ENCODE data around the gene GPR107.

GPR107 gene

GRCh38 chr9:130039528-130040147 lies 14.1 kb upstream of the GPR107 start:
- Mint-ChIP-seq H3K9me3 (no peaks in the 10 kb centered on the region), H3K4me1 (peaks cover 39% of the 10 kb centered on the region), H3K27me3 (no peaks in the 10 kb centered on the region), H3K27ac (peak overlapping the region; percentile 99), H3K36me3 (peaks cover 7% of the 10 kb centered on the region), H3K4me3 (peak overlapping the region; percentile 92)
- ATAC-seq (ENCODE audit: low read depth) (peak; percentile 36), DNase-seq (ENCODE audit: low spot score in 2 of 2) (peak in 1 of 2 donors; percentile 36)

- no peak for DNase-seq (ENCODE audit: low spot score in 2 of 2)
- Mint-ChIP-seq H3K4me3 (peak overlapping the region; percentile 94), H3K4me1 (peaks cover 42% of the 10 kb centered on the region), H3K9me3 (no peaks in the 10 kb centered on the region), H3K27me3 (no peaks in the 10 kb centered on the region), H3K36me3 (peaks cover 5% of the 10 kb centered on the region), H3K27ac (peak overlapping the region; percentile 99)
- no peak for ATAC-seq (ENCODE audit: low read depth)
These were observed 12.6 kb upstream of the GPR107 start for GRCh38 chr9:130040984-130041647.

GRCh38 chr9:130041648-130042405 lies 11.9 kb upstream of the GPR107 start:
- DNase-seq (ENCODE audit: low spot score in 2 of 2) (no peak), ATAC-seq (ENCODE audit: low read depth) (no peak)
- Mint-ChIP-seq H3K27ac (peak overlapping the region; percentile 99), H3K9me3 (no peaks in the 10 kb centered on the region), H3K36me3 (peaks cover 5% of the 10 kb centered on the region), H3K4me3 (peak overlapping the region; percentile 94), H3K4me1 (peaks cover 39% of the 10 kb centered on the region), H3K27me3 (no peaks in the 10 kb centered on the region)

- DNase-seq (ENCODE audit: low spot score in 2 of 2) (peak; percentile 45 to 57), ATAC-seq (ENCODE audit: low read depth) (peak; percentile 6)
- Mint-ChIP-seq H3K36me3 (peaks cover 3% of the 10 kb centered on the region), H3K27ac (peak overlapping the region; percentile 99), H3K27me3 (no peaks in the 10 kb centered on the region), H3K9me3 (no peaks in the 10 kb centered on the region), H3K4me1 (peaks cover 36% of the 10 kb centered on the region), H3K4me3 (peak overlapping the region; percentile 97)
These were observed 11.3 kb upstream of the GPR107 start for GRCh38 chr9:130042406-130042884.

GRCh38 chr9:130042885-130043653 lies 10.6 kb upstream of the GPR107 start, which contains the start of gene FNBP1:
FNBP1 (minus strand) TSS chr9:130043189; CDS start chr9:130042975, 214 bp downstream.
- Mint-ChIP-seq H3K36me3 (peaks cover 3% of the 10 kb centered on the region), H3K4me3 (peak within 1 kb of the TSS; percentile 97), H3K27me3 (no peaks in the 10 kb centered on the region), H3K9me3 (no peaks in the 10 kb centered on the region), H3K4me1 (peaks cover 36% of the 10 kb centered on the region), H3K27ac (peak within 1 kb of the TSS; percentile 99)
- ATAC-seq (ENCODE audit: low read depth) (peak; percentile 63), DNase-seq (ENCODE audit: low spot score in 2 of 2) (peak; percentile 77 to 78)

- peaks cover 3% of the 10 kb centered on the region for H3K36me3 Mint-ChIP-seq
- H3K4me1 Mint-ChIP-seq, result peaks cover 31% of the 10 kb centered on the region
- no peaks in the 10 kb centered on the region for H3K27me3 Mint-ChIP-seq
- no peaks in the 10 kb centered on the region for H3K9me3 Mint-ChIP-seq
- H3K27ac Mint-ChIP-seq, result peak overlapping the region; percentile 94
- DNase-seq (ENCODE audit: low spot score in 2 of 2), result no peak
- no peak for ATAC-seq (ENCODE audit: low read depth)
- H3K4me3 Mint-ChIP-seq, result peak overlapping the region; percentile 97
These were observed 9.8 kb upstream of the GPR107 start for GRCh38 chr9:130043654-130044623.

- Mint-ChIP-seq H3K27me3 (no peaks in the 10 kb centered on the region), H3K27ac (peak overlapping the region; percentile 66)
These were observed 7.8 kb upstream of the GPR107 start for GRCh38 chr9:130045725-130046450.

GRCh38 chr9:130049431-130050210 lies 4.1 kb upstream of the GPR107 start:
- Mint-ChIP-seq H3K4me3 (no peak overlapping the region), H3K4me1 (peaks cover 12% of the 10 kb centered on the region), H3K9me3 (no peaks in the 10 kb centered on the region), H3K27me3 (no peaks in the 10 kb centered on the region), H3K27ac (no peak overlapping the region), H3K36me3 (no peaks in the 10 kb centered on the region)
- no peak for DNase-seq (ENCODE audit: low spot score in 2 of 2)
- no peak for ATAC-seq (ENCODE audit: low read depth)

More at GRCh38 chr9:130045725-130046450, 7.8 kb upstream of the GPR107 start:
- Mint-ChIP-seq H3K4me3 (no peak overlapping the region), H3K4me1 (peaks cover 23% of the 10 kb centered on the region), H3K9me3 (no peaks in the 10 kb centered on the region), H3K36me3 (peaks cover 3% of the 10 kb centered on the region)
- ATAC-seq (ENCODE audit: low read depth) (no peak), DNase-seq (ENCODE audit: low spot score in 2 of 2) (no peak)

- Mint-ChIP-seq H3K27me3 (no peaks in the 10 kb centered on the region), H3K4me1 (peaks cover 7% of the 10 kb centered on the region), H3K4me3 (no peak overlapping the region), H3K9me3 (no peaks in the 10 kb centered on the region), H3K27ac (no peak overlapping the region), H3K36me3 (no peaks in the 10 kb centered on the region)
- ATAC-seq (ENCODE audit: low read depth), result no peak
- no peak for DNase-seq (ENCODE audit: low spot score in 2 of 2)
These were observed 3.2 kb upstream of the GPR107 start for GRCh38 chr9:130050462-130050861.

- no peaks in the 10 kb centered on the region for H3K36me3 Mint-ChIP-seq
- DNase-seq (ENCODE audit: low spot score in 2 of 2), result no peak
- no peaks in the 10 kb centered on the region for H3K27me3 Mint-ChIP-seq
- peaks cover 5% of the 10 kb centered on the region for H3K4me1 Mint-ChIP-seq
- no peak for ATAC-seq (ENCODE audit: low read depth)
- peak overlapping the region; percentile 76 for H3K27ac Mint-ChIP-seq
- peak overlapping the region; percentile 61 for H3K4me3 Mint-ChIP-seq
- no peaks in the 10 kb centered on the region for H3K9me3 Mint-ChIP-seq
These were observed 1.9 kb upstream of the GPR107 start for GRCh38 chr9:130051855-130052254.

GRCh38 chr9:130053109-130053503 lies 600 bp upstream of the GPR107 start:
- ATAC-seq (ENCODE audit: low read depth), result no peak
- Mint-ChIP-seq H3K27me3 (no peaks in the 10 kb centered on the region), H3K4me1 (peaks cover 7% of the 10 kb centered on the region), H3K4me3 (peak overlapping the region; percentile 93), H3K27ac (peak overlapping the region; percentile 90), H3K36me3 (no peaks in the 10 kb centered on the region), H3K9me3 (no peaks in the 10 kb centered on the region)
- no peak for DNase-seq (ENCODE audit: low spot score in 2 of 2)
